NOMO-1 treated with dmso at 0.1 percent for 144 hours (cell line): ENCODE data around the gene PLEKHF1.

Source experiments
- DNase-seq: peaks from one replicate; lab custom pipeline; 2025; ENCODE audit not compliant: unreplicated experiment; lab: John Stamatoyannopoulos, UW

PLEKHF1 gene

DNA sequence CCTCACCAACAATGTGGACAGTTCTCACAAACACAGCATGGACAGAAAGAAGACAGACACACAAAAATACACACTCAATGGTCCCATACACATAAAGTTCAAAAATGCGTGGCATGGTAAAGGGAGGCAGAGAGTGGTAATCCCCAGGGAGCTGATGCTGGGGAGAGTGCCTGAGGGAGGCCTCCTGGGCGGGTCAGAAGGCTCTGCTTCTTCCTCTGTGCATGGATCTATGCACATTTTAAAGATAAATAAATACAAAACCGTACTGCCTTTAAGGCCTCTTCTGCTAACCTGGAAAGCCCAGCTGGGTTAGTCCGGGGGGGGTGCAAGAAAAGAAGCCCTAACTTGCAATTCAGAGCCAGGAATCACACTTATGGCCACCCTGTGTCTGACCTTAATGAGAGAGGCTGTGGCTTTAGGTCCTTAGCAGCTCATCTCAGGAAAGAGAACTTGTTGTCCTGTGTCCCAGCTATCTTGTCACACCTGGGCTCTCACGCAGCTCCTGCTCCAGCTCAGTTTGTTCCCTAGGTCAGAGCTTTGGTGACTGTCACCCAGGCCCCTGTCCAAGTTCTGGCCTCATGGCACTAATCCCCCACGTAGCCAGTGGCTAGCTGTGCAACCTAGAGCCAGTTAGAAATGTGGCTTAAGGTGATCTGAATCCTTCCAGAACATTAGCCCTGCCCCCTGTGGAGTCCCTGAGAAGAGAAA lies 30.7 kb upstream of the PLEKHF1 start:
- no peak for DNase-seq

DNA sequence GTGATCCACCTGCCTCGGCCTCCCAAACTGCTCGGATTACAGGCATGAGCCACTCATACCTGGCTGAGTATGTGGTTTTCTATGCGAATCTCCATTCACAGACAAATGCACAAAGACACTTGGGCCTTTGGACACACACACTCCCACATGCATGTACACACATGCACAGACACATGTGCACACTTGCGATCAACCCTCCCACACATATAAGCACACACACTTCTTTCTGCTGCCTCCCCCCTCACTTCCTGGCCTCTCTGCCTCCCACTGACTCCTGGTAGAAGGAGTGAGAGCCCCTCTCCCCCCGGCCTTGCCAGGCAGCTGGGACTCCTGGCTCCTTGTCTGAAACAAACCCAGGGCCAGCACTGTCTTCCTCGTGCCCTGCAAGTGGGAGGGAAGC lies 29.3 kb upstream of the PLEKHF1 start:
- no peak for DNase-seq

DNA sequence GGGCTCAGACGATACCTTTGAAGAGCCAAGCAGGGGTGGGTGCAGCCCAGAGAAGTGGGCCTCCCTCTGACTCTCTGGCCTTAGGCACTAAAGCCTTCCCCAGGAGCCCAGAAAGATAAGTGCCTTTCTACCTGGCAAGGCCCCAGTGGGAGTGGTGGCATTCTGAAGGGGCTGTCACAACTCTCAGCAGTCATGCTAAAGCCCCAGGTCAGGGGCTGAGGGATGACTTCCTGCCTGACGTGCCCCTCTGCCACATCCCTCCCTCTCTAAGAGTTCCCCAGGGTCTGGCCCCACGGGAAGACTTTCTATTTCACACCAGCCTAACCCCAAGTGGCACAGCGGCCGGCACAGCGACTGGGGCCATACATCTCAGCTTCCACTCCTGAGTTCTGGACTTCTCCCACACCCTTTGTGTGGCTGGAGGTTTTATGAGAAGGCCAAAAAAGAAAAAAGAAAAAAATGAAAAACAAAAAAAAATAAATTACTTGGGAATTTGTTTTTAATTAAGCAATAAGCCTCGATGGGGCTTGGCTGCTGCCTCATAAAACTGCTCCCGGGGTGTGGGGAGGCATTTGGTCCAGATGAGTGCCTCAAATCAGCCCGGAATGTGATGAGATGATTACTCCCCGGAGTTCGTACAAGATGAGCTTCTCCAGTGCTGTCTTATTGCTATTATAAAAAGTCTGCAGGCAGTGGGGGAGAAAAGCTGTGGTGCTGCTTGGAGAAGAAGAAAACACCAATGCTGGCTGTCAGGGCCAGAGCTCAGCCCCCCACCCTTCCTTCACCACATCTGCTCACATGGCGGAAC lies 28.5 kb upstream of the PLEKHF1 start:
- DNase-seq, result no peak

DNA sequence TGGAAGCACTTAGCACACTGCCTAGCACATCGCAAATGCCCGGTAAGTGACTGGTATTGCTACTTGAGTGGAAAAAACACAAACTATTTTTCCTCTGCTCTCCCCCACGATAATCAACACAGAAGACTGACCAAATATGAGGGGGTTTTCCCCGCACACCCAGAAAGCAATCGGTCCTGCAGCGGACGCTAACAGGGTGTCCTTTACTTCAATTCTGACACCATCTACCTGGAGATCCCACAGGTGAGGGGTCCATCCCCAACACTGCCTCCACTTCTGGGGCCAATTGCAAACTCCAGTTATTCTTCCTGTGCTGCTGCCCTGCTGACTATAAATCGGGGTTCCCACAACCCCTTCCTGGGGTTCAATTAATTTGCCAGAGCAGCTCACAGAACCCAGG lies 26.2 kb upstream of the PLEKHF1 start:
- no peak for DNase-seq

DNA sequence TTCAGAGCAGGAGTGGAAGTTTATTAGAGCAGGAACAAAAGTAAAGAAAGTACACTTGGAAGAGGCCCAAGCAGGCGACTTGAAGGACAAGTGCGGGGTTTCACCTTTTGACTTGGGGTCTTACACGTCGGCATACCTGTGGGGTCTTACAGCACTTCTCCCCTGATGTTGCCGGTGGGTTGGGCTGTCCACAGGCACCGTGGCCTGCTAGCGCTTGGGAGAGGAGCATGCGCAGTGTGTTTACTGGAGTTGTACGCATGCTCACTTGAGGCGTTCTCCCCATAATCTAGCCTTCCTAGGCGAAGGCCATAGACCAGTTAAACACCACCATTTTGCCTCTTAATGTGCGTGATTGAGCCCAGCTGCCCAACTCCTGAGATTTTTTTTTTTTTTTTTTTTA lies 25.0 kb upstream of the PLEKHF1 start:
- no peak for DNase-seq

DNA sequence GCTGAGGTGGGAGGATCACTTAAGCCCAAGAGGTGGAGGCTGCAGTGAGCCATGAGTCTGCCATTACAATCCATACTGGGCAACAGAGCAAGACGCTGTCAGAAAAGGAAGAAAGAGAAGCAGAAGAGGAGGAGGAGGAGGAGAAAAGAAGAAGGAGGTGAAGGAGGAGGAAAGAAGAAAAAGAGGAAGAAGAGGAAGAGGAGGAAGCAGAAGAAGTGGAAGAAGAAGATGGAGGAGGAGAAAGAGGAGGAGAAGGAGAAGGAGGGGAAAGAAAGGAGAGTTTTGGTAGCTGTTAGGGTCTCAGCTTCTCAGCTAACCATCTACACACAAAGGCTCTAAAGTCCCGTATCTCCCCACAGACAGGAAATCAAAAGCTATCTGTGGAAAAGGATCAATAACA lies 23.7 kb upstream of the PLEKHF1 start:
- no peak for DNase-seq

DNA sequence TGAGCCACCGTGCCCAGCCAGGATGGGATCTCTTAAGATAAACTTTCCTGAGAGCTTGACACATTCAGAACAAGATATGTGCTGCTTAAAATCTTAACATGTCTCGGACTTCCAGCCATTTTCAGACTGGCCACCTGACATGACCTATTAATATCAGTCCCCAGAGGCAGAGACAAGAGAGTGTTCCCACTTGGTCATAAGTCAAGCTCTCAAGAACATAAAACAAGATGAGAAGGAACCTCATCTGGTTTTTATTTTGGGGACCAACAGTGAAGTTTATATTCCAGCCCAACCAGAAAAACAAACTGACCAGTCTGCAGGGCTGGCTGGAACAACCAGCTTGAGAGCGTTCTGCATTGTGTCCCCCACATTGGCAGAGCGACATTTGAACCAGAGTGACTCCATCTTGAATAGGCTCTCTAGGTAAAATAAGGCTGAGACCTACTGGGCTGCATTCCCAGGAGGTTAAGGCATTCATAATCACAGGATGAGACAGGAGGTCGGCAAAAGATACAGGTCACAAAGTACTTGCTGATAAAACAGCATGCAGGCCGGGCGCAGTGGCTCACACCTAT lies 21.8 kb upstream of the PLEKHF1 start:
- no peak for DNase-seq

DNA sequence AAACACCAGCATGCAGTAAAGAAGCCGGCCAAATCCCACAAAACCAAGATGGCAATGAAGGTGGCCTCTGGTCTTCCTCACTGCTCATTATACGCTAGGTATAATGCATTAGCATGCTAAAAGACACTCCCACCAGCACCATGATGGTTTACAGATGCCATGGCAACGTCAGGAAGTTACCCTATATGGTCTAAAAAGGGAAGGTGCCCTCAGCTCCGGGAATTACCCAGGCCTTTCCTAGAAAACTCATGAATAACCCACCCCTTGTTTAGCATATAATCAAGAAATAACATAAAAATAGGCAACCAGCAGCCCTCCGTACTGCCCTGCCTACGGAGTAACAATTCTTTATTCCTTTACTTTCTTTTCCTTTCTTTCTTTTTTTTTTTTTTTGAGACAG lies 21.1 kb upstream of the PLEKHF1 start:
- DNase-seq, result no peak

DNA sequence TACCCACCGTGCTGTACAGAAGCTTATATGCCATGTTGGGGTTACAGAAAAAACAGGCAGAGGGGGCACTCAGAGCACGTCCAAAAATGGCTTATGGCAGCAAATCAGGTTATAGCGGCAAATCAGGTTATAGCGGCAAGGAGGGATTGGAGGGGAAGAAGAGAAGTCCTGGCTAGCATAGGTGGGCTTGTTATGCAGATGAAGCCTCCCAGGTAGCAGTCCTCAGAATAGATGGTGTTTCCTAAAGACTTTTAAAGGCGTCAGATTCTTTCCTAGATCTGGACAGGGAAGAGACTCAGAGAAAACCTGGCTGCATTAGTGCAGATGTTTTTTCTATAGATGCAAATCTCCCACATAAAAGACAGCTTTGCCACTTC lies 19.8 kb upstream of the PLEKHF1 start:
- no peak for DNase-seq

DNA sequence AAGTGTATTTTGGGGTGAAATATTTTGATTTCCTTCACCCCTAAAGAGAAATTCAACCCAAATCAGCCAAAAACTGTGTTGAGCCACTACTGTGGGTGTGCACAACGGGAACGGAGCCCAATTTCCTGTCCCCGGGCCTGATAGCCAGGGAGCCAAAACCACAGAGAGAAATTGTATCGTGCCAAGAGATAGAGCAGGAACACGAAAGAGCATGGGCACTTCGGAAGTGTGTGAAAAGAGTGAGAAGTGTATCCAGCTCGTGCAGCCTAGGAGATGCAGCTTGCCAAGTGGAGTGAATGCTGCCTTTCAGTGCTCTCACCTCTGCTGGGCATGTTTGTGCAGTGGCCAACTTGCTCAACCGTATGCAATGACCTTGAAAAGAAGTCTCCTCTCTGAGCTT lies 19.4 kb upstream of the PLEKHF1 start:
- no peak for DNase-seq

DNA sequence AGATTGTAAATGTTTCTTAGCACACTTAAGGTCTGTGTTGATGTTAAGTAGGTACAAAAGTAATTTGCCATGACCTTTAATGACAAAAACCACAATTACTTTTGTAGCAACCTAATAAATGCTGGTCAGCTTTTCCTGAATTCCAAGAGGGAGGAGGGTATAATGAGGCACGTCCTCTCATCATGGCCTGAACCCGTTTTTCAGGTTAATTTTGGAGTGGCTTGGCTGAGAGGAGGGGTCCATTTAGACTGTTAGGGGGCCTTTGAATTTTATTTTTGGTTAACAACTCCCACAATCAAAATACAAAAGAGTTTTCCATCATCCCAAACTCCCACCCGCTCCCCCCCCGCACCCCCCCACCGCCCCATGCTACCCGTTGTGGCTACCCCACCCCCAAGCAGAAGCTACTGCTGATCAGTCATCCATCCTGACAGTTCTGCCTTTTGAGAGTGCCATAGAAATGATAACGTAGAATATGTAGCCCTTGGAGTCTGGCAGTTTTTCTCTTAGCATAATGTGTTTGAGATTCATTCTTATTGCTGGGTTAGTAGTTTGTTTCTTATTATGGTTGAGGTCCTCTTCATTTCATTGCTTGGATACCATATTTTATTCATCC lies 14.4 kb upstream of the PLEKHF1 start:
- no peak for DNase-seq

DNA sequence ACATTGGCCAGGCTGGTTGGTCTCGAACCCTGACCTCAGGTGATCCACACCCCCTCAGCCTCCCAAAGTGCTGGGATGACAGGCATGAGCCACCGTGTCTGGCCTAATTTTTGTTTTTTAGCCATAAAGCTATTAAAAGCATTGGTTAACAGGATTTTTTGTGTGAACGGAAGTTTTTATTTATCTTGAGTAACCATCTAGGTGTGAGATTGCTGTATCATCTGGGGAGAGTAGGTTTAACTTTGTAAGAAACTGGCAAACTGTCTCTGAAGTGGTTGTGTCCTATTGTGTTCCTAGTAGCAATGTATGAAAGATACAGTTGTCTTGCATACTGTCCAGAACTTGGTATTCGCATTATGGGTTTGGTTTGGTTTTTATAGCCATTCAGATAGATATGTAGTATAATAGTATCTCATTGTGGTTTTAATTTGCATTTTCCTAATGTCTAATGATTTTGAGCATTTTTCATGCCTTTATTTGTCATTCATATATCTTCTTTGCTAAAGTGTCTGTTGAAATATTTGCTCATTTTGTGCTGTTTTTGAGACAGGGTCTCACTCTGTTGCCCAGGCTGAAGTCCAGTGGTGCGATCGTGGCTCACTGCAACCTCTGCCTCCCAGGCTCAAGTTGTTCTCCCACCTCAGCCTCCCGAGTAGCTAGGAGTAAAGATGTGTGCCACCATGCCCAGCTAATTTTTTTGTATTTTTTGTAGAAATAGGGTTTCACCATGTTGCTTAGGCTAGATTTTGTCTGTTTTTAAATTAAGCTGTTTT lies 13.5 kb upstream of the PLEKHF1 start:
- DNase-seq, result no peak

DNA sequence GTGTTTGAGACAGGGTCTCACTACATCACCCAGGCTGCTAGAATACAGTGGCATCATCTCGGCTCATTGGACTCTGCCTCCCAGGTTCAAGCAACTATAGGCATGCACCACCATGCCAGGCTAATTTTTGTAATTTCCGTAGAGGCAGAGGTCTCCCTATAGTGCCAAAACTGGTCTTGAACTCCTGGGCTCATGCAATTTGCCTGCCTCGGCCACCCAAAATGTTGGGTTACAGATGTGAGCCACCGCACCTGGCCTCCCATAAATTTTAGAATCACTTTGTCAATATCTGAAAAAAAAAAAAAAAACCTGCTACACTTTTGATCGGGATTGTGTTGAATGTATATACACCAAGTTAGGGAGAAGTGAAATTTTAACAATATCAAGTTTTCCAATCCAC lies 11.9 kb upstream of the PLEKHF1 start:
- no peak for DNase-seq

DNA sequence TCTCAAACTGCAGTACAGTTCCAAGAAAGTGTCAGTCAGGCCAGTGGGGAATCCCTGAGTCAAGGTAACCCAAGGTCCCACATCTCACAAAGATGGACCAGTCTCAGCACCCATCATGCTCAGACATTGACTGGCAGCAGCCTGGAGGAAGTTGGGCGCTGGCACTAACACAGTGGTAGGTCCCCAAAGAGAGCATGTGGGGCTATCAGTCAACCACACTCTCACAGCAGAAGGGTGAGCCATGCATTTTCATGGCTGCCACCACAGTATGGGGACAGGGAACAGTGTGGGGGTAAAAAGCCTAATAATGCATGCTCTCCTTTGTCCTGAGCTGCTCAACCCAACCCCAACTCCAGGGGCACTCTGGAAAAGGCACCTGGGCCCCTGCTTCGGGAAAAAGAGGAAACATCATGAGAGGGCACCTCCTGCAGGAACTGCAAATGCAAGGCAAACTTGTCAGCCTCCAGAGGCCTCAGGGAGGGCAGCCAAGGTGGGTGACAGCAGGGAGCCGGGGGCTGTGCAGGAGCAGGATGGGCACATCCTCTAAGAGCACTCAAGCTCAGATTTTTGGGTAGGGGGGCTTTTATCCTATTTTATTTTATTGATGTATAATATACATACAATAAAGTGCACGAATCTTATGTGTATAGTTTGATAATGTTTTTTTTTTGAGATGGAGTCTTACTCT lies 9.5 kb upstream of the PLEKHF1 start:
- DNase-seq, result no peak

DNA sequence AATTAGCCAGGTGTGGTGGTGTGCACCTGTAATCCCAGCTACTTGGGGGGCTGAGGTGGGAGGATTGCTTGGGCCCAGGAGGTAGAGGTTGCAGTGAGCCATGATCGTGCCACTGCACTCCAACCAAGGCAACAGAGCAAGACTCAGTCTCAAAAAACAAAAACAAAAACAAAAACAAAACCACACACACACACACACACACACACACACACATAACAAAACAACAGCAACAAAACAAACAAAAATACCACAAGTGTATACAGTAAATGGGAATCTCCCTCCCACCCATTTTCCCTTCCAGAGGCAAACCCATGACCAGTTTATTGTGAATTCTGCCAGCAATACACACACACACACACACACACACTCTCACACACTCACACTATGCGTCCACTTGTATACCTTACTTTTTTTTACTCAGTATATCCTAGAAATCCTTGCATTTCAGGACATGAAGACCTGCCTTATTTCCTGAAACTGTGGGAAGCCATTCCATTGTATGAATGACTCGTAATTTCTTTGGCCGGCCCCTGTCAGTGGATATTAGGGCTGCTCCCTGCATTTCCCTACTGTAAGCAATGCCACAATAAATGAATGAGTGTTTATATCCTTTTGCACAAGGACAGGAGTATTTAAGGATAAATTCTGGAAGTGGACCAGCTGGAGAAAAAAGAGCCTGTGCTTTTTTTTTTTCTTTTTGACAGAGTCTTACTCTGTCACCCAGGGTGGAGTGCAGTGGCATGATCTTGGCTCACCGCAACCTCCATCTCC lies 6.9 kb upstream of the PLEKHF1 start:
- no peak for DNase-seq

DNA sequence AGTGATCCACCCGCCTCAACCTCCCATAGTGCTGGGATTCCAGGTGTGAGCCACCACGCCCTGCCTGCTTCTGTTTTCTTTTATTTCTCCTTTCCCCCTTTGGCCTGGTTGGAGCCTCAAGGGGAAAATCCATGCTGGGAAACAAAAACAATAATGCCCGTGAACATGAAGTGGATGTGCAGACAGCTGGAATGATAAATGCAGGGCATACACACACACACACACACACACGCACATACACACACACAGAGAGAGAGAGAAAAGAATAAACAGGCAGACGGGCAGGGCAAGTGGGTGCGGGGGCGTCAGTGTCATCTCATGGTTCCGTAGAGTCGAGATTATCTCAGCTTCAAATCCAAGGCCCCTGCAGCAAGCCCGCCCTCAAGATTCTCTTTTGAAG lies 4.4 kb upstream of the PLEKHF1 start:
- no peak for DNase-seq

DNA sequence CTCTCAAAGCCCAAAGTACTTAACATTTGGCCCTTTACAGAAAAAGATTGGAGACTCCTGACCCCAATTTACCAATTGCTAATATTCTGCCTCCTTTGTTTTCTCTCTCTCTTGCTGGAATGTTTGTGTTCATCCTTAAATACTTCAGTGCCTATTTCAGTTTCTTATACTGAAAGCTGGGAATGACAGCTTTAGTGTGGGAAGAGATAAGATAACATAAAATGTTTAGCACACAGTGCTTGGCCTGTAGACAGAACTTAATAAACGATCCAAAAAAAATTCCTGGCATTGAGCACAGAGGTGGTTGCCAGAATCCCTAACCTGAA lies 3.0 kb upstream of the PLEKHF1 start:
- DNase-seq, result no peak

DNA sequence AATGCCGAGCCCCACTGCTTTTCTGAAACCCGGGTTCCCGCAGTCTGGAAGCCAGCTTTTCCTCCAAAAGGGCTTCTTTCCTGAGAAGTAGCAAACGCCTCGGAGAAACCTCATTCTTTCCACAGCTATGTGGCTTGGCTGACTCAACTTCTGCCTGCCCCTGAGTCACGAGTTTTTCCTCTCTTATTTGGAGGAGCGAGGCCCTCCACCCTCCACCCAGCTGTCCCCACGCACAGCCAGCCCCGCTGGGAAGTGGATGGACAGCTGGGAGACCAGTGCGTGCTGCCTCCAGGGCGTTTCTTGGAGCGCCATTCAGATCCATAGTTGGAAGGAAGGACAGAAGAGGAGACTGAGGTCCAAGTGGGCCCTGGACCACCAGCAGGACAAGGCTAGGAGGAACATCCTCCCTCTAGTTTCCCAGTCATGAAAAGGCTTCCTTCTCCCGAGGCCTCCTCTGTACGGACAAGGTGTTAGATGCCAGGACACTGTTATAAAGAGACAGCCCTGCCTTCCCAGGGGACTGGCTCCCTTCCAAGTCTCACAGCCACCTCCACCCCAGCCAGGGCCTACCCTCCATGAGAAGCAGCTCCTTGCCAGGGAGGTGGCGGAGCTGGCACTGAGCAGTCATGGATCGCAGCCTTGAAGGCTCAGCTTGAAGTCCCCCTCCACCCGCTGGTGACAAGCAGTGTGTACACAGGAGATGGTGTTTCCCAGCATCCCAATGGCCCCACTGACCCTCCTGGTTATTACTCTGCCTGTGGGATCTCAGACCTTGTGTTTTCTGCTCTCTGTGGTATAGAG lies 2.5 kb upstream of the PLEKHF1 start:
- no peak for DNase-seq
